Ishikawa (cell line): ENCODE measurements around the gene IL23R.

Experiments used
- FOXM1 ChIP-seq: IDR thresholded peaks from 2 replicates; pipeline ENCODE4 v1.6.1; 2012; ENCODE audit warnings: low read depth, borderline replicate concordance
- RAD21 ChIP-seq: IDR thresholded peaks from 2 replicates; pipeline ENCODE4 v1.6.1; 2012; ENCODE audit warnings: low read depth
- REST ChIP-seq: IDR thresholded peaks from 2 replicates; pipeline ENCODE4 v1.6.1; 2012; ENCODE audit warnings: low read depth, mild to moderate bottlenecking
- YY1 ChIP-seq: IDR thresholded peaks from 2 replicates; pipeline ENCODE4 v1.6.1; 2012; ENCODE audit warnings: low read depth

- TF ChIP-seq REST, result no peak
- TF ChIP-seq FOXM1, result no peak
- no peak for TF ChIP-seq YY1
- no peak for TF ChIP-seq RAD21
Observed at GRCh38 chr1:67213948-67214347, 47.7 kb downstream of the IL23R start.
